ENCODE data around the gene TSEN34.

Gene TSEN34

DNA sequence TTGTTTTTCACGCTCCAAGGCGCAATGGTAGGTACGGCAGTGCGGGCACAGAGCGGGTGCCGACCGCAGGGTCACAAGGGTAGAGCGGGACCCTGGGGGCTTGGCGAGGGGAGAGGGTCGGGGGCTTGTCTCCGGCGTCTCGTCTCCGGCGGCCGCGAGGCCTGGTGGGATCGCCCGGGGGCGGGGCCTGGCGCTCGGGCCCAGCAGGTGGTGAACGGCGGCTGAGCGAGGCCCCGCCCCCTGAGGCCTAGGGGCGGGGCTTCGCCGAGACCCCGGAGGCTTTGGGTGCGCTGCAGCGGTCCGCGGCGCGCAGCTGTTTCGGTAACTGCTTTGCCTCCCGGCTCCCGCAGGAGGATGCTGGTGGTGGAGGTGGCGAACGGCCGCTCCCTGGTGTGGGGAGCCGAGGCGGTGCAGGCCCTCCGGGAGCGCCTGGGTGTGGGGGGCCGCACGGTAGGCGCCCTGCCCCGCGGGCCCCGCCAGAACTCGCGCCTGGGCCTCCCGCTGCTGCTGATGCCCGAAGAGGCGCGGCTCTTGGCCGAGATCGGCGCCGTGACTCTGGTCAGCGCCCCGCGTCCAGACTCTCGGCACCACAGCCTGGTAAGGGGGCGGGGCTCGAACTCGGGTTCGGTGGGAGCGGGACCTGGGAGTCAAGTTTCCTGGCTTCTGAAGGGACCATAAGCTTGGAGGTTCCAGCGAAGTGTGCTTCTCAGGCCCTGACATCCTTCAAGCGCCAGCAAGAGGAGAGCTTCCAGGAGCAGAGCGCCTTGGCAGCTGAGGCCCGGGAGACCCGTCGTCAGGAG, at the start of gene TSEN34:
TSEN34 (plus strand) TSS at position 298 of the 800 bp plus-strand sequence; CDS start at position 355, 57 bp downstream.
- Histone ChIP-seq H3K4me3 (ENCODE audit: low read length) (peak within 1 kb of the TSS; percentile 74), H3K27ac (ENCODE audit: low read length) (no peak within 1 kb of the TSS), H3K36me3 (ENCODE audit: control insufficient read depth, insufficient read depth, low read length) (peaks cover 7% of the 10 kb centered on the region), H3K4me1 (ENCODE audit: control insufficient read depth, insufficient read depth, low read length) (no peaks in the 10 kb centered on the region), H3K27me3 (ENCODE audit: control insufficient read depth, insufficient read depth, low read length) (no peaks in the 10 kb centered on the region), H3K9me3 (ENCODE audit: control insufficient read depth, insufficient read depth, low read length) (no peaks in the 10 kb centered on the region)
- WGBS (ENCODE audit: insufficient coverage, insufficient read length), result no CpG with 5 or more reads among the region's 77 CpGs
- DNase-seq (ENCODE audit: low read depth, low spot score), result no peak

DNA sequence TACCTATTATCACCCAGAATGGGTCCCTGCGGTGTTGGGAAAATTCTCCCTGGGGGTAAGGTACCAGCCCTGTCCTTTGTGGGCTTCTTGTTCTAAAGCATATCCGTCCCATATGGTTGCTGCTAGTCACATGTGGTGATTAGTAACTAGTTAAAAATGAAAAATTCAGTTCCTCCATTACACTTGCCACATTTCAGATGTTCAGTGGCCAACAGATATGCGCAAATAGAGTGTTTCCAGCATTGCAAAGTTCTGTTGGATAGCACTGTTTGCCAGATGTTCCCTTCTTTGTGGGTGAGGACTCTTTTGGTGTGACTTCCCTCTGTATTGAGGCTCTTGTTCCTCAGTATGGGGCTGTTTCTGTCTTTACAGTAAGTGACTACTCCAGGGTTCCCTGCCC, 49.8 kb upstream of the TSEN34 start:
- Histone ChIP-seq H3K27ac (ENCODE audit: low read length) (no peak overlapping the region), H3K36me3 (ENCODE audit: control insufficient read depth, insufficient read depth, low read length) (peaks cover 38% of the 10 kb centered on the region)
- no CpG with 5 or more reads among the region's 3 CpGs for WGBS (ENCODE audit: insufficient coverage, insufficient read length)

DNA sequence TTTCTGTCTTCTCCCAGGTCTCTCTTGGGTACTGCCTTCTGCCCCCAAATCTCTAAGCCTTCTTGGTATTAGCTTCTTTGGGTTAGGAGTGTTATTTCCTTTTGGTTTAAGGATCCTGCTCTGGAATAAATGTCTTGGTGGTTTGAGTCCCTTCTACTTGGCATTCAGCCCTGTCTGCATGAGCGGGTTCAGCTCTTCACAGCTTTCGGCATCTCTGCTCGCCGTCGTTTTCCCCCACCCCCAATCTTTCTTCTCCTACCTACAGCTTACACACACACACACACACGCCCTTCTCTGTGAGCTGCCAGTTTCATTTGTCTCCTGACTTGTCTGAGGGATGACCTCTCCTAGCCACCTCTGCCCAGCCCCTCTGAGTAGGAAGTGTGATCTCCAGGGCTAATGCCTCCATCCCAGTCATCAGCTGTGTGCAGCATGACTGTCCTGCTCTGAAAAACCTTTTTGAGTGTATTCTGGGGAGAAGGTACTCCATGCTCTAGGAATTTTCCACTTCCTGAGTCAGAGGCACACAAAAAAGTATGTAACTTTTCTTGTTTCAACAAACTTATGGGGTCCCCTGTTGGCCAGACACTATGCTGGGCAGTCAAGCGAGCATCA, 48.8 kb upstream of the TSEN34 start:
- WGBS (ENCODE audit: insufficient coverage, insufficient read length), result no CpG with 5 or more reads among the region's 7 CpGs
- Histone ChIP-seq H3K36me3 (ENCODE audit: control insufficient read depth, insufficient read depth, low read length) (peaks cover 47% of the 10 kb centered on the region), H3K27me3 (ENCODE audit: control insufficient read depth, insufficient read depth, low read length) (no peaks in the 10 kb centered on the region), H3K4me1 (ENCODE audit: control insufficient read depth, insufficient read depth, low read length) (peaks cover 4% of the 10 kb centered on the region; the same call in 1 of the 2 replicates), H3K4me3 (ENCODE audit: low read length) (no peak overlapping the region), H3K9me3 (ENCODE audit: control insufficient read depth, insufficient read depth, low read length) (no peaks in the 10 kb centered on the region), H3K27ac (ENCODE audit: low read length) (no peak overlapping the region)
- no peak for DNase-seq (ENCODE audit: low read depth, low spot score)

More for the DNA sequence above, 49.8 kb upstream of the TSEN34 start:
- no peak for DNase-seq (ENCODE audit: low read depth, low spot score)
- H3K4me1 ChIP-seq (ENCODE audit: control insufficient read depth, insufficient read depth, low read length), result peaks cover 4% of the 10 kb centered on the region; the same call in 1 of the 2 replicates
- H3K27me3 ChIP-seq (ENCODE audit: control insufficient read depth, insufficient read depth, low read length), result no peaks in the 10 kb centered on the region
- H3K4me3 ChIP-seq (ENCODE audit: low read length), result no peak overlapping the region
- no peaks in the 10 kb centered on the region for H3K9me3 ChIP-seq (ENCODE audit: control insufficient read depth, insufficient read depth, low read length)

DNA sequence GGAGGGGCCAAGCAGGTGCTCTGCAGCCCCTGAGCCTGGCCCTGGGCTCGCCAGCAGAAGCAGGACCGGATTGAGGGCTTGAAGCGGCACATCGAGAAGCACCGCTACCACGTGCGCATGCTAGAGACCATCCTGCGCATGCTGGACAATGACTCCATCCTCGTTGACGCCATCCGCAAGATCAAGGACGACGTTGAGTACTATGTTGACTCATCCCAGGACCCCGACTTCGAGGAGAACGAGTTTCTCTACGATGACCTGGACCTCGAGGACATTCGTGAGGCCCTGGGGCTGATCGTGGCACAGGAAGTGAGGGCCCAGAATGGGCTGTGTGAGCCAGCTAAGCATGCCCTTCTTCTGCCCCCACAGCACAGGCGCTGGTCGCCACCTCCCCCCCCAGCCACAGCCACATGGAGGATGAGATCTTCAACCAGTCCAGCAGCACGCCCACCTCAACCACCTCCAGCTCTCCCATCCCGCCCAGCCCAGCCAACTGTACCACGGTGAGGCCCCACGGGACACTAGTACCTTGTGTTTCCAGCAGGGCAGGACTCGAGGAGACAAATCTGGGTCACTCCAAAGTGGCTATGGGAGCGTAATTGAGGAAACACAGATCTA, 45.5 kb upstream of the TSEN34 start:
- WGBS (ENCODE audit: insufficient coverage, insufficient read length), result no CpG with 5 or more reads among the region's 28 CpGs
- peaks cover 68% of the 10 kb centered on the region for H3K36me3 ChIP-seq (ENCODE audit: control insufficient read depth, insufficient read depth, low read length)
- H3K4me3 ChIP-seq (ENCODE audit: low read length), result no peak overlapping the region
- no peak overlapping the region for H3K27ac ChIP-seq (ENCODE audit: low read length)
- DNase-seq (ENCODE audit: low read depth, low spot score), result no peak
- H3K27me3 ChIP-seq (ENCODE audit: control insufficient read depth, insufficient read depth, low read length), result no peaks in the 10 kb centered on the region
- no peaks in the 10 kb centered on the region for H3K9me3 ChIP-seq (ENCODE audit: control insufficient read depth, insufficient read depth, low read length)
- H3K4me1 ChIP-seq (ENCODE audit: control insufficient read depth, insufficient read depth, low read length), result no peaks in the 10 kb centered on the region

DNA sequence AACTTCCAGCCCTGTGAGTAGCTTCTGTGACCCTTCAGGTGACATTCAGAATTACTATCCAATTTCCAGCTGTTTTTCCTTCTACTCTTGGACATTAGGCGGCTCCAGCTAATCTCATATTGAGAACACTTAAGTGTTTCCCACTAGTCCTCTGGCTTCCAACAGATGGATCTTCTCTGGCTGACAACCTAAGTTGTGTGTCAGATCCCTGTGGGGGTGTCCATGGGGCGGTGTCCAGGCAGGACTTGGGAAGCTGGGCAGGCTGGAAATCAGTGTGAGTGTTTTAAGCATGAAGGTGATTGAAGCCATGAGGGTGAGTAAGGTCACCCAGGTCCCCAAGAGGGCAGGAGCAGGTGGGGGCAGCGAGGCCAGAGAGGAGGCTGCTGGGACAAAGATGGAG, 43.4 kb upstream of the TSEN34 start:
- no CpG with 5 or more reads among the region's 3 CpGs for WGBS (ENCODE audit: insufficient coverage, insufficient read length)
- Histone ChIP-seq H3K27ac (ENCODE audit: low read length) (no peak overlapping the region), H3K4me3 (ENCODE audit: low read length) (no peak overlapping the region), H3K9me3 (ENCODE audit: control insufficient read depth, insufficient read depth, low read length) (no peaks in the 10 kb centered on the region), H3K4me1 (ENCODE audit: control insufficient read depth, insufficient read depth, low read length) (no peaks in the 10 kb centered on the region), H3K36me3 (ENCODE audit: control insufficient read depth, insufficient read depth, low read length) (peaks cover 83% of the 10 kb centered on the region), H3K27me3 (ENCODE audit: control insufficient read depth, insufficient read depth, low read length) (no peaks in the 10 kb centered on the region)
- no peak for DNase-seq (ENCODE audit: low read depth, low spot score)

DNA sequence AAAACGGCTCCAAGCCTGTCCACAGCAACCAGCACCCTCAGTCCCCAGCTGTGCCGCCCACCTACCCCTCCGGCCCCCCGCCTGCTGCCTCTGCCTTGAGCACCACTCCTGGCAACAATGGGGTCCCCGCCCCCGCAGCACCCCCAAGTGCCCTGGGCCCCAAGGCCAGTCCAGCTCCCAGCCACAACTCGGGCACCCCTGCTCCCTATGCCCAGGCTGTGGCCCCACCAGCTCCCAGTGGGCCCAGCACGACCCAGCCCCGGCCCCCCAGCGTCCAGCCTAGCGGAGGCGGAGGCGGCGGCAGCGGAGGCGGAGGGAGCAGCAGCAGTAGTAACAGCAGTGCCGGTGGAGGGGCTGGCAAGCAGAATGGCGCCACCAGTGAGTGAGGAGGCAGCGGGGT, 43.0 kb upstream of the TSEN34 start:
- Histone ChIP-seq H3K4me3 (ENCODE audit: low read length) (no peak overlapping the region), H3K27me3 (ENCODE audit: control insufficient read depth, insufficient read depth, low read length) (no peaks in the 10 kb centered on the region), H3K9me3 (ENCODE audit: control insufficient read depth, insufficient read depth, low read length) (no peaks in the 10 kb centered on the region), H3K27ac (ENCODE audit: low read length) (no peak overlapping the region), H3K4me1 (ENCODE audit: control insufficient read depth, insufficient read depth, low read length) (no peaks in the 10 kb centered on the region), H3K36me3 (ENCODE audit: control insufficient read depth, insufficient read depth, low read length) (peaks cover 82% of the 10 kb centered on the region)
- WGBS (ENCODE audit: insufficient coverage, insufficient read length), result no CpG with 5 or more reads among the region's 19 CpGs
- no peak for DNase-seq (ENCODE audit: low read depth, low spot score)

DNA sequence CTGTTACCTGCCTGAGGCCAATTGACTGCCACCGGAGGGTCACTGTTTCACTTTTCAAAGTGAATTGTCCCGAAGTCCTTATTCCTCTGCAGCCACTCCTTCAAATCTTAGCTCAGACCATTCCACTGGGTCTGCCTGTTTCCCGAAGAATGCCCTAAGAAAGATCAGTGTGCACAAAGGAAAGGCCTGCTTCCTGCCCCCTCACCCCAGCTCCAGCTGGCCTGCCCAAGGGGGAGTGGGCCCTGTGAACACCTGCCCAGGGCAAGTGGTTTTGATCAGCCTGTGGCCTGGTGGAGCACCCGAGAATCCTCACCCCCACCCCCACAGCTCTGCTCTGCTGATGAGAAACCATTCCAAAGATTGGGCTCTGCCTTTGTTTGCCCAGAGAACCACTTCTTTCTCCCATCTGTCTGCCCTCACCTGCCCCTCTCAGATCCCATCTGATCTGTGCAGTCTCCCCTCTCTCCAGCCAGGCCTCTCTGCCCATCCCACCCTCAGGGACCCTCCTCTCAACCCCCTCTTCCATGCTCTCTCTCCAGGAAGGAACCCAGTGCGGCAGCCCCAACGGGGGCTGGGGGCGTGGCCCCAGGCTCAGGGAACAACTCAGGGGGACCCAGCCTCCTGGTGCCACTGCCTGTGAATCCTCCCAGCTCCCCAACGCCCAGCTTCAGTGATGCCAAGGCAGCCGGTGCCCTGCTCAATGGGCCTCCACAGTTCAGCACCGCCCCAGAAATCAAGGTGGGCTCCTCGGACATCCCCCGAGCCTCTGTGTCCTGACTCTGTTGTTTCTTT, 41.9 kb upstream of the TSEN34 start:
- Histone ChIP-seq H3K4me1 (ENCODE audit: control insufficient read depth, insufficient read depth, low read length) (no peaks in the 10 kb centered on the region), H3K9me3 (ENCODE audit: control insufficient read depth, insufficient read depth, low read length) (no peaks in the 10 kb centered on the region), H3K27me3 (ENCODE audit: control insufficient read depth, insufficient read depth, low read length) (no peaks in the 10 kb centered on the region), H3K27ac (ENCODE audit: low read length) (no peak overlapping the region), H3K4me3 (ENCODE audit: low read length) (no peak overlapping the region), H3K36me3 (ENCODE audit: control insufficient read depth, insufficient read depth, low read length) (peaks cover 81% of the 10 kb centered on the region)
- no CpG with 5 or more reads among the region's 12 CpGs for WGBS (ENCODE audit: insufficient coverage, insufficient read length)
- DNase-seq (ENCODE audit: low read depth, low spot score), result no peak

DNA sequence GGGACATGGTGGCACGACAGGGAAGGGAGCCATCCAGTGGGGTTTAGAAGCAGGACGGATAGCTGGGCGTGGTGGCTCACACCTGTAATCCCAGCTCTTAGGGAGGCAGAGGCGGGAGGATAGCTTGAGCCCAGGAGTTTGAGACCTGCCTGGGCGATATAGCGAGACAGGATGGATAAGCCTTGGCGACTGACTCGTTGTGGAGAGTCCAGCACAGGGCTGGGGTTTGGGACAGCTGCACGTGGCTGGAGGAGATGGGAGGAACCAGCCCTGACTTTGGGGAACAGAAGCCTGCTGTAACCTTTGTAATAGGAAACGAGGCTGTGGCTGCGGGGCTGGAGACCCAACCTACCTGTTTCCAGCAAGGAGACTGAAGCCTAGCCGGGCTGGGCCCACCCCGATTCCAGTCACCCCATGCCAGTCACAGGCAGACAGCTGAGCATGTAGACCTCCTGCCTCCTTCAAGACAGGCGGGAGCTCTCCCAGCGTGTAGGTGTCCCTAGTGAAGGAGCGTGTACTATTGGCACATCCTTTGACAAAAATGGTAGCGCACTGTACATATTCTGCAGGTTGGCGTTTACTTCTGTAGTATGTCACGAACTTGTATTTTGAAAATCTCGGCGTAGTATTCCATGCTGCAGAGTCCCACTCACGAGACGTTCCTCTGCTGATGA, 39.6 kb upstream of the TSEN34 start:
- no peaks in the 10 kb centered on the region for H3K4me1 ChIP-seq (ENCODE audit: control insufficient read depth, insufficient read depth, low read length)
- H3K36me3 ChIP-seq (ENCODE audit: control insufficient read depth, insufficient read depth, low read length), result peaks cover 77% of the 10 kb centered on the region
- WGBS (ENCODE audit: insufficient coverage, insufficient read length), result no CpG with 5 or more reads among the region's 23 CpGs
- H3K27ac ChIP-seq (ENCODE audit: low read length), result no peak overlapping the region
- H3K4me3 ChIP-seq (ENCODE audit: low read length), result no peak overlapping the region
- H3K27me3 ChIP-seq (ENCODE audit: control insufficient read depth, insufficient read depth, low read length), result no peaks in the 10 kb centered on the region
- DNase-seq (ENCODE audit: low read depth, low spot score), result no peak
- no peaks in the 10 kb centered on the region for H3K9me3 ChIP-seq (ENCODE audit: control insufficient read depth, insufficient read depth, low read length)

DNA sequence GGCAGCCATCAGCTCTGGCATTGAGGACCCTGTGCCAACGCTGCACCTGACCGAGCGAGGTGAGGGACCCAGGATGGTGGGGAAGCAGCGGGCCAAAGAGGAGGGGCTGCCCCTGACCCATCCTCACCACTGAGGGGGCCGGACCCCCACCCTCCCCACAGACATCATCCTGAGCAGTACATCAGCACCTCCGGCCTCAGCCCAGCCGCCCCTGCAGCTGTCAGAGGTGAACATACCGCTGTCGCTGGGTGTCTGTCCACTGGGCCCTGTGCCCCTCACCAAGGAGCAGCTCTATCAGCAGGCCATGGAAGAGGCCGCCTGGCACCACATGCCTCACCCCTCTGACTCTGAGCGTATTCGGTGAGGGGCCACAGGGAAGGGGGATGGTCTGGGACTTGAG, 38.8 kb upstream of the TSEN34 start:
- Histone ChIP-seq H3K27me3 (ENCODE audit: control insufficient read depth, insufficient read depth, low read length) (no peaks in the 10 kb centered on the region), H3K4me3 (ENCODE audit: low read length) (no peak overlapping the region), H3K9me3 (ENCODE audit: control insufficient read depth, insufficient read depth, low read length) (no peaks in the 10 kb centered on the region), H3K27ac (ENCODE audit: low read length) (no peak overlapping the region), H3K36me3 (ENCODE audit: control insufficient read depth, insufficient read depth, low read length) (peaks cover 72% of the 10 kb centered on the region), H3K4me1 (ENCODE audit: control insufficient read depth, insufficient read depth, low read length) (no peaks in the 10 kb centered on the region)
- no peak for DNase-seq (ENCODE audit: low read depth, low spot score)
- WGBS (ENCODE audit: insufficient coverage, insufficient read length), result no CpG with 5 or more reads among the region's 12 CpGs

Measured in iPS DF 6.9 (cell line).